Subcutaneous adipose tissue (tissue), 4 donors: ENCODE measurements around the gene SPRR2E. TPM values are rescaled to one million over a fixed set of nuclear protein-coding genes. Genes with fewer than 3 reads are reported as not detected.

Source experiments
- CTCF ChIP-seq: fragments of 450-650 bp; IDR thresholded peaks from one replicate; pipeline ENCODE4 v1.5.1; 2016; ENCODE audit warnings: low read depth, mild to moderate bottlenecking, control low read depth, antibody characterized with exemption, moderate library complexity
- small RNA-seq: library from RNA; depleted of rRNA; stranded (forward); fragments of <200 nt; gene quantifications from one replicate; pipeline ENCODE3, GENCODE V24; 2016
- total RNA-seq, 4 donors: library from RNA; depleted of rRNA; stranded (reverse); fragments of >200 nt; gene quantifications; one replicate each; pipeline ENCODE4 v1.1.0, GENCODE V29; 2016

The SPRR2E gene
- total RNA-seq, 4 donors from 2014 or later = not detected

GRCh38 chr1:153057375-153057774 is 37.0 kb downstream of the SPRR2E start, which contains the start of gene SPRR2A:
Gene SPRR2A, minus strand, starts transcription at chr1:153057512. Its CDS starts 777 bp downstream, at chr1:153056735.
- no peak for TF ChIP-seq CTCF

GRCh38 chr1:153049211-153049610 is 45.1 kb downstream of the SPRR2E start:
- TF ChIP-seq CTCF = no peak

Small RNA genes within 50 kb of the gene (small RNA-seq; reads per million reads assigned to genes)
- not detected for gene SPRR2C

Other genes with a start within 250 kb of the SPRR2E start
- gene LCE7A, start 234.5 kb downstream of the SPRR2E start, total RNA-seq = not detected
- not detected for gene SMCP, start 216.2 kb downstream of the SPRR2E start, total RNA-seq
- gene IVL, start 186.0 kb downstream of the SPRR2E start, total RNA-seq = not detected
- gene SPRR5, start 147.3 kb downstream of the SPRR2E start, total RNA-seq = not detected
- not detected for gene SPRR4, start 123.9 kb downstream of the SPRR2E start, total RNA-seq
- not detected for gene SPRR1A, start 110.4 kb downstream of the SPRR2E start, total RNA-seq
- gene SPRR3, start 92.8 kb downstream of the SPRR2E start, total RNA-seq = not detected
- not detected for gene SPRR1B, start 63.3 kb downstream of the SPRR2E start, total RNA-seq
- not detected for gene SPRR2D, start 53.4 kb downstream of the SPRR2E start, total RNA-seq
- not detected for gene SPRR2A, start 37.0 kb downstream of the SPRR2E start, total RNA-seq
- not detected for gene SPRR2B, start 22.9 kb downstream of the SPRR2E start, total RNA-seq
- not detected for gene SPRR2F, start 19.0 kb upstream of the SPRR2E start, total RNA-seq
- not detected for gene SPRR2G, start 56.4 kb upstream of the SPRR2E start, total RNA-seq
- gene LELP1, start 108.9 kb upstream of the SPRR2E start, total RNA-seq = not detected
- not detected for gene PRR9, start 123.1 kb upstream of the SPRR2E start, total RNA-seq
- not detected for gene LORICRIN, start 165.2 kb upstream of the SPRR2E start, total RNA-seq
- not detected for gene PGLYRP3, start 218.4 kb upstream of the SPRR2E start, total RNA-seq